Kidney glomerular epithelial cell (primary cell): ENCODE data around the gene TTLL12.

Experiments used
- DNase-seq: peaks from one replicate; lab custom pipeline; 2025; lab: John Stamatoyannopoulos, UW

Gene TTLL12

GRCh38 chr22:43213962-43214361, 27.0 kb upstream of the TTLL12 start:
- DNase-seq: no peak

GRCh38 chr22:43213051-43213450, 26.1 kb upstream of the TTLL12 start:
- DNase-seq: no peak

- no peak for DNase-seq
Measured at GRCh38 chr22:43212434-43212952, 25.6 kb upstream of the TTLL12 start.

- no peak for DNase-seq
Measured at GRCh38 chr22:43211941-43212433, 25.1 kb upstream of the TTLL12 start.

- no peak for DNase-seq
Measured at GRCh38 chr22:43210631-43211515, 23.9 kb upstream of the TTLL12 start.

- no peak for DNase-seq
Measured at GRCh38 chr22:43209971-43210370, 23.0 kb upstream of the TTLL12 start.

GRCh38 chr22:43209523-43209890, 22.6 kb upstream of the TTLL12 start:
- DNase-seq: no peak

- DNase-seq: no peak
Measured at GRCh38 chr22:43208703-43209522, 22.0 kb upstream of the TTLL12 start.

- no peak for DNase-seq
Measured at GRCh38 chr22:43207849-43208702, 21.1 kb upstream of the TTLL12 start.

GRCh38 chr22:43207386-43207785, 20.5 kb upstream of the TTLL12 start:
- no peak for DNase-seq

- DNase-seq: no peak
Measured at GRCh38 chr22:43206509-43207161, 19.7 kb upstream of the TTLL12 start.

GRCh38 chr22:43205748-43206508, 19.0 kb upstream of the TTLL12 start:
- no peak for DNase-seq

- DNase-seq: no peak
Measured at GRCh38 chr22:43205261-43205691, 18.3 kb upstream of the TTLL12 start.

- DNase-seq: peak; percentile 36
Measured at GRCh38 chr22:43203471-43203981, 16.6 kb upstream of the TTLL12 start.

- DNase-seq: no peak
Measured at GRCh38 chr22:43202756-43203410, 15.9 kb upstream of the TTLL12 start.

- no peak for DNase-seq
Measured at GRCh38 chr22:43202326-43202725, 15.4 kb upstream of the TTLL12 start.

- DNase-seq: no peak
Measured at GRCh38 chr22:43201486-43202219, 14.7 kb upstream of the TTLL12 start.

GRCh38 chr22:43200555-43200954, 13.6 kb upstream of the TTLL12 start:
- DNase-seq: no peak

GRCh38 chr22:43200031-43200430, 13.1 kb upstream of the TTLL12 start:
- DNase-seq: no peak
